22Rv1 (cell line): ENCODE data around the gene GPRASP2.
A peak's percentile ranks its signal among the peaks of the same experiment; 100 is the strongest.
"Not testable (repeated sequence)": the region's sequence is repeated elsewhere in the genome, so short reads cannot be mapped to it uniquely, and the experiment has no call there.

Experiments
- H3K27ac ChIP-seq: fragments of 450-650 bp; 2 replicates; pipeline ENCODE4 v1.5.1; 2017
- CTCF ChIP-seq: fragments of 450-650 bp; IDR thresholded peaks from 2 replicates; pipeline ENCODE4 v1.5.1; 2017; ENCODE audit warnings: mild to moderate bottlenecking
- ZFX ChIP-seq: fragments of 450-650 bp; IDR thresholded peaks from 2 replicates; pipeline ENCODE4 v1.6.1; 2017; ENCODE audit warnings: antibody characterized with exemption, borderline replicate concordance

Gene GPRASP2

GRCh38 chrX:102712216-102712966 lies at the start of gene GPRASP2:
Gene GPRASP2, plus strand, starts transcription at chrX:102712448. Its CDS starts 2,422 bp downstream, at chrX:102714870.
- H3K27ac ChIP-seq, result peak within 1 kb of the TSS; percentile 46

GRCh38 chrX:102663820-102664219 lies 48.4 kb upstream of the GPRASP2 start:
- H3K27ac ChIP-seq, result not testable (repeated sequence)

More at GRCh38 chrX:102712216-102712966, at the start of gene GPRASP2:
- TF ChIP-seq CTCF (no peak), ZFX (no peak)

GRCh38 chrX:102667034-102667433 lies 45.2 kb upstream of the GPRASP2 start:
- H3K27ac ChIP-seq, result not testable (repeated sequence)

- TF ChIP-seq ZFX (no peak), CTCF (no peak)
- no peak overlapping the region for H3K27ac ChIP-seq
Measured at GRCh38 chrX:102669526-102669925, 42.7 kb upstream of the GPRASP2 start.

- TF ChIP-seq ZFX (no peak), CTCF (no peak)
- H3K27ac ChIP-seq, result no peak overlapping the region
Measured at GRCh38 chrX:102672856-102673255, 39.4 kb upstream of the GPRASP2 start.

- H3K27ac ChIP-seq, result not testable (repeated sequence)
Measured at GRCh38 chrX:102677479-102677878, 34.8 kb upstream of the GPRASP2 start.

- no peak for TF ChIP-seq ZFX
- TF ChIP-seq CTCF, result no peak
- no peak overlapping the region for H3K27ac ChIP-seq
Measured at GRCh38 chrX:102684772-102685520, 27.3 kb upstream of the GPRASP2 start.

GRCh38 chrX:102694749-102695148 lies 17.5 kb upstream of the GPRASP2 start:
- TF ChIP-seq ZFX (no peak), CTCF (no peak)

GRCh38 chrX:102696306-102696705 lies 15.9 kb upstream of the GPRASP2 start:
- no peak for TF ChIP-seq CTCF
- TF ChIP-seq ZFX, result no peak
- H3K27ac ChIP-seq, result no peak overlapping the region

More at GRCh38 chrX:102694749-102695148, 17.5 kb upstream of the GPRASP2 start:
- H3K27ac ChIP-seq, result no peak overlapping the region
